Stimulated activated naive B cell treated with anti-CD40 and anti-IgM and Interleukin-4, amounts not matched to agents 10 μg/mL and 1 μg/mL and 100 μg/mL, for 72 hours (primary cell): ENCODE data around the gene CDH23.

Source experiments
- ATAC-seq, 2 donors: fragments of 150-1000 bp; cut with Tn5 transposase; replicated peaks; 2 replicates each; pipeline ENCODE4 v1.10.0; 2021; ENCODE audit warnings: moderate library complexity in 1 of 2
- DNase-seq: peaks from one replicate; pipeline ENCODE4 v3.0.0; 2021
- H3K27ac Mint-ChIP-seq: one replicate; pipeline ENCODE4 v1.8.0; 2022; ENCODE audit warnings: mild to moderate bottlenecking, mixed read lengths
- H3K27me3 Mint-ChIP-seq, 2 donors: one replicate each; pipeline ENCODE4 v1.8.0; 2022; ENCODE audit warnings: mixed read lengths in 2 of 2
- H3K36me3 Mint-ChIP-seq, 2 donors: one replicate each; pipeline ENCODE4 v1.8.0; 2022; ENCODE audit warnings: mixed read lengths in 2 of 2, mild to moderate bottlenecking in 1 of 2
- H3K4me1 Mint-ChIP-seq, 2 donors: one replicate each; pipeline ENCODE4 v1.8.0; 2022; ENCODE audit warnings: mixed read lengths in 2 of 2, mild to moderate bottlenecking in 1 of 2
- H3K4me3 Mint-ChIP-seq, 2 donors: one replicate each; pipeline ENCODE4 v1.8.0; 2022; ENCODE audit warnings: mild to moderate bottlenecking in 2 of 2, mixed read lengths in 2 of 2, moderate library complexity in 1 of 2
- H3K9me3 Mint-ChIP-seq, 2 donors: one replicate each; pipeline ENCODE4 v1.8.0; 2022; ENCODE audit warnings: mixed read lengths in 2 of 2, mild to moderate bottlenecking in 1 of 2

CDH23 gene

GRCh38 chr10:71857934-71858890 lies 461.5 kb downstream of the CDH23 start:
- Mint-ChIP-seq H3K9me3 (no peaks in the 10 kb centered on the region), H3K4me3 (no peak overlapping the region), H3K36me3 (no peaks in the 10 kb centered on the region), H3K27ac (no peak overlapping the region), H3K4me1 (peaks cover 22 to 27% of the 10 kb centered on the region in 2 donors), H3K27me3 (no peaks in the 10 kb centered on the region)
- ATAC-seq = peak; percentile 45 to 58
- no peak for DNase-seq

DNA sequence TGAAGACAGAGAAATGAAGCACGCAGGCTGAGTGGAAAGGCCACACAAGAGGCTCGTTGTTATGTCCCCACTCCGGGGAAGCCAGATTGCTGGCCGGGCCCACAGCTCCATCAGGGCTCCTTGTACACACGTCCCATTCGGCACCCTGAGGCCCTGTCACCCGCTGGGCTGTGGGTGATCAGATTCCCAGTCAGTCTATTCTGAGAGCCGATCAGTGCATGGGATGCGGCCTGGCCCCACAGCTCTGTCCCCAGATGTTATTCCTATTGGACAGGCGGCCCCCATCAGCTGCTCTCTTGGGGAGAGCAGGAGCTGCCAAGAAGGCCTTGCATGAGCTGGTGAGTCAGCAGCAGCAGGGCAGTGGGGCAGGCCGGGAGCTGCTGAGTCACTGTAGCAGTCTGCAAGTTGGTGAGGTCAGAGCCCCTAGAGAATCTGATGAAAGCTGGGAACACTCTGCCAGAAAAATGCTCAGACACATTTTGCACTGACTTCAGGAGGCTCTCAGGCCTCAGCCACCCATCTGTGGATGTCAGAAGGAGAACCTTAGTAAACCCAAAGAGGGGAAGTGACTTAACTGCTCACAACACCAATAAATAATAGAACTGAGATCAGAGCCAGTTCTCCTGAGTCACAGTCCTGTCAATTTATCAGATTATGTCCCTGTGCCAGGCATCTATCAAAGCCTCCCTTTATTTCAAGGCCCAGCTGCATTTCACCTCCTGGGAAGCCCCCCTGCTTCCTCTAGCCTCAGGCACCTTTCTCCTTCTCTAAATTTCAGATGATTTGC lies 463.7 kb downstream of the CDH23 start:
- Mint-ChIP-seq H3K4me1 (peaks cover 25 to 27% of the 10 kb centered on the region in 2 donors), H3K4me3 (no peak overlapping the region), H3K9me3 (no peaks in the 10 kb centered on the region), H3K27me3 (no peaks in the 10 kb centered on the region), H3K36me3 (no peaks in the 10 kb centered on the region), H3K27ac (peak overlapping the region; percentile 59)
- no peak for DNase-seq
- peak; percentile 74 to 78 for ATAC-seq

- DNase-seq = no peak
- Mint-ChIP-seq H3K4me3 (no peak overlapping the region), H3K36me3 (no peaks in the 10 kb centered on the region)
Observed at GRCh38 chr10:71863203-71863602, 466.5 kb downstream of the CDH23 start.

DNA sequence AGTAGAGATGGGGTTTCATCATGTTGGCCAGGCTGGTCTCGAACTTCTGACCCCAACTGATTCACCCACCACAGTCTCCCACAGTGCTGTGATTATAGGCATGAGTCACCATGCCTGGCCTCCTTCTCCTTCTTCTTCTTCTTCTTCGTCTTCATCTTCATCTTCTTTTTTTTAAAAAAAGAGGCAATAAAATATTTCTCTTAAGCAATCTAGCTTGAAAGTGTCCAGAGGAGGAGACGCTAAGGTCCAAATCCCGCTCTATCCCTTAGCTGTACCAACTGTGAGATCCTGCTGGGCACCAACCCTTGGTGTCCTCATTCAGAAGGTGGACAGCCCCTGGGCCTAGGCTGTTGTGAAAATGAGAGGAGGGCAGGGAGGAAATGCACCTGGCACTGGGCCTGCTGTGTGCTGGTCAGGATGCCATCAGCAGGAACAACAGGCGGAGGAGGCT lies 468.2 kb downstream of the CDH23 start:
- H3K9me3 Mint-ChIP-seq = no peaks in the 10 kb centered on the region
- ATAC-seq (no peak), DNase-seq (no peak)
- H3K36me3 Mint-ChIP-seq = no peaks in the 10 kb centered on the region
- H3K4me1 Mint-ChIP-seq = peaks cover 20 to 21% of the 10 kb centered on the region in 2 donors
- no peaks in the 10 kb centered on the region for H3K27me3 Mint-ChIP-seq
- H3K4me3 Mint-ChIP-seq = no peak overlapping the region
- H3K27ac Mint-ChIP-seq = no peak overlapping the region

More at GRCh38 chr10:71863203-71863602, 466.5 kb downstream of the CDH23 start:
- Mint-ChIP-seq H3K27me3 (no peaks in the 10 kb centered on the region), H3K9me3 (no peaks in the 10 kb centered on the region), H3K27ac (no peak overlapping the region), H3K4me1 (peaks cover 27 to 29% of the 10 kb centered on the region in 2 donors)
- ATAC-seq = no peak
